Measurements from ENCODE around the gene ACACA. TPM values are rescaled to one million over a fixed set of nuclear protein-coding genes. Genes with fewer than 3 reads are reported as not detected.

The ACACA gene
- total and polyA plus RNA-seq, 9 of the 15 experiments (the other 6 are each of a cell fraction or from before 2014, with no cell fraction given), result 35.9 to 135 (median 88.4) TPM

GRCh38 chr17:37116671-37117185, 289.9 kb downstream of the ACACA start:
- Histone ChIP-seq H3K27me3 (ENCODE audit: control insufficient read depth in 2 of 2, insufficient read depth in 2 of 2, low read length in 2 of 2) (no peaks in the 10 kb centered on the region), H3K4me3 (no peak overlapping the region), H2AFZ (ENCODE audit: low read depth, low read length) (no peak overlapping the region), H3K9me3 (replicated peaks; ENCODE audit: control insufficient read depth, insufficient read depth, low read depth, low read length) (no peaks in the 10 kb centered on the region), H3K36me3 (ENCODE audit: control insufficient read depth, insufficient read depth, low read length) (peaks cover 97% of the 10 kb centered on the region), H3K9me1 (ENCODE audit: control insufficient read depth, insufficient read depth, low read length) (no peaks in the 10 kb centered on the region), H4K20me1 (replicated peaks; ENCODE audit: control insufficient read depth, insufficient read depth, low read length) (no peaks in the 10 kb centered on the region), H3K27ac (ENCODE audit: extremely low read depth, low read depth, low read length) (no peak overlapping the region), H3K79me2 (ENCODE audit: control insufficient read depth, insufficient read depth, low read length) (no peaks in the 10 kb centered on the region), H3K9ac (ENCODE audit: insufficient read depth in 1 of 2, low read depth in 2 of 2, low read length in 2 of 2) (no peak overlapping the region), H3K4me1 (replicated peaks in 1 of 2; ENCODE audit: control insufficient read depth in 2 of 2, insufficient read depth in 2 of 2, low read length in 2 of 2) (no peaks in the 10 kb centered on the region), H3K4me2 (ENCODE audit: insufficient read depth, low read length) (no peak overlapping the region)
- no peak for FAIRE-seq
- CTCF ChIA-PET (ENCODE audit: low intra/inter-chr PET ratio), result no interaction called here
- TF ChIP-seq ZNF274 (IDR thresholded peaks at IDR 0.05; ENCODE audit: borderline replicate concordance, low read depth, low read length) (no peak), U2AF1 (optimal IDR thresholded peaks at IDR 0.05; ENCODE audit: low read depth, low read length) (no peak), RBBP5 (IDR thresholded peaks at IDR 0.05; ENCODE audit: borderline replicate concordance, insufficient read depth, low read length, poor library complexity, severe bottlenecking) (no peak), ZNF280A (IDR thresholded peaks at IDR 0.05; ENCODE audit: low read depth, partially characterized antibody) (no peak), PYGO2 (tag; IDR thresholded peaks at IDR 0.05) (no peak), BRF1 (IDR thresholded peaks at IDR 0.05; ENCODE audit: borderline replicate concordance, extremely low read depth, insufficient read length) (no peak), SIX5 (IDR thresholded peaks at IDR 0.05; ENCODE audit: borderline replicate concordance in 1 of 2, insufficient read depth in 1 of 2, low read depth in 1 of 2, low read length in 2 of 2) (no peak), NR4A1 (CRISPR knock-in tag; IDR thresholded peaks at IDR 0.05) (no peak), NR4A1 (tag; IDR thresholded peaks at IDR 0.05) (no peak)
- BruUV-seq (replicated peaks), result no TSS peak
- 84% methylated on average over 7 of the region's 7 CpGs for WGBS (ENCODE audit: insufficient coverage, low coverage, missing lambda C conversion rate)
- POLR2A ChIA-PET, result interaction anchor here (0.6 kb wide), 3 partner anchors 19 to 290 kb away, joined by 3 read pairs; no protein-coding TSS in a partner anchor
- no peak for DNase-seq (ENCODE audit: extremely low read depth in 1 of 4, low spot score in 3 of 4)
- intact Hi-C loops (cut with micrococcal nuclease), result no loop called here
- in situ Hi-C loops (cut with MboI), result no loop called here
- ATAC-seq, result no peak

Measured in K562 (cell line).